Measurements from ENCODE around the gene LRRC2. TPM values are rescaled to one million over a fixed set of nuclear protein-coding genes. Genes with fewer than 3 reads are reported as not detected.

Gene LRRC2
- total and polyA plus RNA-seq, 2 of the 13 experiments (the other 11 are each of a cell fraction or from before 2014, with no cell fraction given): 0.27 to 0.58 TPM

GRCh38 chr3:46558184-46559043 is 7.7 kb downstream of the LRRC2 start (continued):
- TF ChIP-seq ZNF790 (CRISPR knock-in tag; IDR thresholded peaks at IDR 0.05; ENCODE audit: borderline replicate concordance): no peak
- TF ChIP-seq ZNF7 (CRISPR knock-in tag; IDR thresholded peaks at IDR 0.05): no peak
- TF ChIP-seq ZNF280B (CRISPR knock-in tag; IDR thresholded peaks at IDR 0.05; ENCODE audit: borderline replicate concordance): no peak
- peak; percentile 33; the same call in 1 of the 2 replicates for TF ChIP-seq ZNF614 (CRISPR knock-in tag; IDR thresholded peaks at IDR 0.05; ENCODE audit: borderline replicate concordance)
- no peak for TF ChIP-seq FUBP1 (CRISPR knock-in tag; IDR thresholded peaks at IDR 0.05; ENCODE audit: borderline replicate concordance)
- TF ChIP-seq ATRX (CRISPR knock-in tag; IDR thresholded peaks at IDR 0.05; ENCODE audit: borderline replicate concordance): no peak
- TF ChIP-seq RORA (CRISPR knock-in tag; IDR thresholded peaks at IDR 0.05): no peak
- TF ChIP-seq ZNF333 (CRISPR knock-in tag; IDR thresholded peaks at IDR 0.05; ENCODE audit: borderline replicate concordance): no peak
- no peak for TF ChIP-seq ZSCAN30 (CRISPR knock-in tag; IDR thresholded peaks at IDR 0.05)
- no peak for TF ChIP-seq NBN (conservative IDR thresholded peaks at IDR 0.05)
- no peak for TF ChIP-seq NFAT5 (CRISPR knock-in tag; IDR thresholded peaks at IDR 0.05)
- TF ChIP-seq RAD51 (IDR thresholded peaks at IDR 0.05; ENCODE audit: borderline replicate concordance): no peak
- no peak for TF ChIP-seq ZNF44 (CRISPR knock-in tag; IDR thresholded peaks at IDR 0.05)
- TF ChIP-seq ZNF605 (CRISPR knock-in tag; IDR thresholded peaks at IDR 0.05): peak; percentile 68; the same call in 1 of the 2 replicates
- TF ChIP-seq ZNF451 (CRISPR knock-in tag; IDR thresholded peaks at IDR 0.05): no peak
- TF ChIP-seq ZFP36 (IDR thresholded peaks at IDR 0.05; ENCODE audit: borderline replicate concordance, low read depth, low read length, partially characterized antibody): no peak
- TF ChIP-seq MTF2 (CRISPR knock-in tag; IDR thresholded peaks at IDR 0.05; ENCODE audit: borderline replicate concordance): no peak
- TF ChIP-seq ELF1 (CRISPR knock-in tag; IDR thresholded peaks at IDR 0.05): peak; percentile 39
- TF ChIP-seq, protein P1, sequence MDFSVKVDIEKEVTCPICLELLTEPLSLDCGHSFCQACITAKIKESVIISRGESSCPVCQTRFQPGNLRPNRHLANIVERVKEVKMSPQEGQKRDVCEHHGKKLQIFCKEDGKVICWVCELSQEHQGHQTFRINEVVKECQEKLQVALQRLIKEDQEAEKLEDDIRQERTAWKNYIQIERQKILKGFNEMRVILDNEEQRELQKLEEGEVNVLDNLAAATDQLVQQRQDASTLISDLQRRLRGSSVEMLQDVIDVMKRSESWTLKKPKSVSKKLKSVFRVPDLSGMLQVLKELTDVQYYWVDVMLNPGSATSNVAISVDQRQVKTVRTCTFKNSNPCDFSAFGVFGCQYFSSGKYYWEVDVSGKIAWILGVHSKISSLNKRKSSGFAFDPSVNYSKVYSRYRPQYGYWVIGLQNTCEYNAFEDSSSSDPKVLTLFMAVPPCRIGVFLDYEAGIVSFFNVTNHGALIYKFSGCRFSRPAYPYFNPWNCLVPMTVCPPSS (IDR thresholded peaks at IDR 0.05): no peak
- TF ChIP-seq FOXJ3 (CRISPR knock-in tag; IDR thresholded peaks at IDR 0.05; ENCODE audit: borderline replicate concordance): no peak

Measured in HepG2 (cell line).